GM19397 (cell line): Measurements from ENCODE around the gene NEUROD2.
"Not testable (repeated sequence)": the region's sequence is repeated elsewhere in the genome, so short reads cannot be mapped to it uniquely, and the experiment has no call there.

Source experiments
- ATAC-seq: cut with Tn5 transposase; IDR thresholded peaks from one replicate; pipeline ENCODE4 v1.9.1; 2021; ENCODE audit warnings: mild to moderate bottlenecking, moderate library complexity; ENCODE audit not compliant: unreplicated experiment

NEUROD2 gene

GRCh38 chr17:39603304-39604016, 4.3 kb downstream of the NEUROD2 start:
- ATAC-seq, result no peak

GRCh38 chr17:39602533-39603303, 5.0 kb downstream of the NEUROD2 start:
- no peak for ATAC-seq

GRCh38 chr17:39601758-39602532, 5.8 kb downstream of the NEUROD2 start:
- no peak for ATAC-seq

- ATAC-seq, result no peak
Observed at GRCh38 chr17:39600997-39601597, 6.6 kb downstream of the NEUROD2 start.

GRCh38 chr17:39600288-39600996, 7.3 kb downstream of the NEUROD2 start:
- ATAC-seq, result no peak

- ATAC-seq, result no peak
Observed at GRCh38 chr17:39599665-39600231, 8.0 kb downstream of the NEUROD2 start.

GRCh38 chr17:39599004-39599664, 8.6 kb downstream of the NEUROD2 start:
- no peak for ATAC-seq

GRCh38 chr17:39598630-39599003, 9.1 kb downstream of the NEUROD2 start:
- no peak for ATAC-seq

GRCh38 chr17:39598047-39598481, 9.7 kb downstream of the NEUROD2 start:
- no peak for ATAC-seq

GRCh38 chr17:39597372-39598046, 10.2 kb downstream of the NEUROD2 start:
- no peak for ATAC-seq

GRCh38 chr17:39596543-39597267, 11.0 kb downstream of the NEUROD2 start:
- no peak for ATAC-seq

- ATAC-seq, result no peak
Observed at GRCh38 chr17:39595928-39596510, 11.7 kb downstream of the NEUROD2 start.

GRCh38 chr17:39595294-39595693, 12.4 kb downstream of the NEUROD2 start:
- no peak for ATAC-seq

GRCh38 chr17:39593371-39593770, 14.3 kb downstream of the NEUROD2 start:
- ATAC-seq, result no peak

GRCh38 chr17:39591958-39592954, 15.5 kb downstream of the NEUROD2 start:
- no peak for ATAC-seq

- not testable (repeated sequence) for ATAC-seq
Observed at GRCh38 chr17:39590180-39590579, 17.5 kb downstream of the NEUROD2 start.

- no peak for ATAC-seq
Observed at GRCh38 chr17:39582658-39583057, 25.1 kb downstream of the NEUROD2 start.
